Trophoblast cell (in vitro differentiated cells and primary cell): ENCODE results near the gene ARHGEF11.

Experiments used
- DNase-seq, 2 donors: peaks; one replicate each; pipeline ENCODE4 v3.0.0-alpha.2; 2016
- H2AFZ ChIP-seq: 2 replicates; pipeline ENCODE4 v1.6.1; 2013; ENCODE audit warnings: low read length, moderate library complexity, mild to moderate bottlenecking; ENCODE audit not compliant: insufficient read depth, poor library complexity
- H2AK5ac ChIP-seq: 2 replicates; pipeline ENCODE4 v1.6.1; 2013; ENCODE audit warnings: mild to moderate bottlenecking, low read length
- H2BK120ac ChIP-seq: 2 replicates; pipeline ENCODE4 v1.6.1; 2013; ENCODE audit warnings: low read length, mild to moderate bottlenecking, moderate library complexity; ENCODE audit not compliant: insufficient read depth, poor library complexity
- H2BK12ac ChIP-seq: 2 replicates; pipeline ENCODE4 v1.6.1; 2013; ENCODE audit warnings: mild to moderate bottlenecking, low read length, moderate library complexity
- H2BK5ac ChIP-seq: 2 replicates; pipeline ENCODE4 v1.6.1; 2013; ENCODE audit warnings: low read length, low read depth, moderate library complexity, mild to moderate bottlenecking; ENCODE audit not compliant: poor library complexity
- H3K14ac ChIP-seq: 2 replicates; pipeline ENCODE4 v1.6.1; 2013; ENCODE audit warnings: mild to moderate bottlenecking, low read length
- H3K18ac ChIP-seq: 2 replicates; pipeline ENCODE4 v1.6.1; 2013; ENCODE audit warnings: mild to moderate bottlenecking, low read length
- H3K23ac ChIP-seq: 2 replicates; pipeline ENCODE4 v1.6.1; 2013; ENCODE audit warnings: low read length
- H3K27ac ChIP-seq: 2 replicates; pipeline ENCODE4 v1.5.1; 2013; ENCODE audit warnings: low read depth, mild to moderate bottlenecking, inconsistent platforms, low read length, moderate library complexity
- H3K27me3 ChIP-seq: 2 replicates; pipeline ENCODE4 v1.6.1; 2013; ENCODE audit warnings: inconsistent platforms, mild to moderate bottlenecking, low read length, moderate library complexity; ENCODE audit not compliant: insufficient read depth
- H3K36me3 ChIP-seq, 2 experiments: 1 replicate in 1 of 2; 2 replicates in 1 of 2; pipeline ENCODE4 v1.6.1; 2013; ENCODE audit warnings: low read length in 2 of 2, mild to moderate bottlenecking in 2 of 2, moderate library complexity in 1 of 2; ENCODE audit not compliant: insufficient read depth in 2 of 2, control insufficient read depth in 1 of 2
- H3K4ac ChIP-seq: 2 replicates; pipeline ENCODE4 v1.6.1; 2013; ENCODE audit warnings: low read depth, mild to moderate bottlenecking, low read length, moderate library complexity
- H3K4me1 ChIP-seq, 2 experiments: 1 replicate in 1 of 2; 2 replicates in 1 of 2; pipeline ENCODE4 v1.6.1; 2013; ENCODE audit warnings: low read length in 2 of 2, mild to moderate bottlenecking in 2 of 2, moderate library complexity in 1 of 2; ENCODE audit not compliant: insufficient read depth in 2 of 2, control insufficient read depth in 1 of 2
- H3K4me2 ChIP-seq: 2 replicates; pipeline ENCODE4 v1.6.1; 2013; ENCODE audit warnings: inconsistent platforms, mild to moderate bottlenecking, low read length, moderate library complexity
- H3K4me3 ChIP-seq: 2 replicates; pipeline ENCODE4 v1.5.1; 2013; ENCODE audit warnings: mild to moderate bottlenecking, low read depth, low read length, inconsistent platforms
- H3K79me1 ChIP-seq: one replicate; pipeline ENCODE4 v1.6.1; 2013; ENCODE audit warnings: low read length
- H3K79me2 ChIP-seq: 2 replicates; pipeline ENCODE4 v1.6.1; 2013; ENCODE audit warnings: low read length, mild to moderate bottlenecking; ENCODE audit not compliant: control insufficient read depth, insufficient read depth, poor library complexity
- H3K9ac ChIP-seq: 2 replicates; pipeline ENCODE4 v1.6.1; 2013; ENCODE audit warnings: mild to moderate bottlenecking, low read length
- H3K9me3 ChIP-seq: 2 replicates; pipeline ENCODE4 v1.6.1; 2013; ENCODE audit warnings: low read depth, mild to moderate bottlenecking, control low read depth, inconsistent platforms, low read length; ENCODE audit not compliant: insufficient read depth
- H4K12ac ChIP-seq: 2 replicates; pipeline ENCODE4 v1.6.1; 2013; ENCODE audit warnings: low read depth, mild to moderate bottlenecking, low read length, moderate library complexity
- H4K8ac ChIP-seq: 2 replicates; pipeline ENCODE4 v1.6.1; 2013; ENCODE audit warnings: low read depth, mild to moderate bottlenecking, low read length, moderate library complexity
- H4K91ac ChIP-seq: one replicate; pipeline ENCODE4 v1.6.1; 2013; ENCODE audit warnings: low read depth, mild to moderate bottlenecking, low read length, moderate library complexity
- WGBS: extraction: QIAGEN DNeasy Blood & Tissue Kit; methylation state at CpG from one replicate; pipeline ENCODE4 v1.1.7; 2013; ENCODE audit warnings: missing lambda C conversion rate; ENCODE audit not compliant: insufficient read length, insufficient coverage; ENCODE audit errors: extremely low coverage; 5-methylcytosine and 5-hydroxymethylcytosine counted together

The ARHGEF11 gene

GRCh38 chr1:156931974-156932710 is 113.4 kb downstream of the ARHGEF11 start:
- no peak for DNase-seq
- WGBS: no CpG with 5 or more reads among the region's 8 CpGs
- H3K27ac ChIP-seq: no peak overlapping the region
- H2AFZ ChIP-seq: no peak overlapping the region
- no peak overlapping the region for H3K23ac ChIP-seq
- no peaks in the 10 kb centered on the region for H3K79me2 ChIP-seq
- no peak overlapping the region for H3K9ac ChIP-seq
- H4K8ac ChIP-seq: no peak overlapping the region
- H3K4me1 ChIP-seq: peaks cover 4 to 5% of the 10 kb centered on the region in 2 experiments
- no peaks in the 10 kb centered on the region for H3K79me1 ChIP-seq
- no peak overlapping the region for H4K91ac ChIP-seq
- no peak overlapping the region for H2BK12ac ChIP-seq
- H2BK5ac ChIP-seq: no peak overlapping the region
- H4K12ac ChIP-seq: no peak overlapping the region
- no peak overlapping the region for H3K4me3 ChIP-seq
- H3K4ac ChIP-seq: no peak overlapping the region
- H3K14ac ChIP-seq: no peak overlapping the region
- H2BK120ac ChIP-seq: no peak overlapping the region
- peaks cover 14 to 17% of the 10 kb centered on the region in 2 experiments for H3K36me3 ChIP-seq
- no peak overlapping the region for H3K18ac ChIP-seq
- H2AK5ac ChIP-seq: no peak overlapping the region
- no peak overlapping the region for H3K4me2 ChIP-seq
- no peaks in the 10 kb centered on the region for H3K9me3 ChIP-seq
- peaks cover 8% of the 10 kb centered on the region for H3K27me3 ChIP-seq

- Histone ChIP-seq H3K79me2 (no peaks in the 10 kb centered on the region), H3K4me2 (no peak overlapping the region), H3K9ac (no peak overlapping the region), H4K91ac (no peak overlapping the region), H3K23ac (no peak overlapping the region), H3K4me3 (no peak overlapping the region), H3K79me1 (no peaks in the 10 kb centered on the region), H3K36me3 (peaks cover 8 to 10% of the 10 kb centered on the region in 2 experiments), H3K27me3 (peaks cover 14% of the 10 kb centered on the region), H3K18ac (no peak overlapping the region), H3K4me1 (peaks cover 4 to 7% of the 10 kb centered on the region in 2 experiments), H3K4ac (no peak overlapping the region), H2AFZ (no peak overlapping the region), H2BK12ac (no peak overlapping the region), H2AK5ac (no peak overlapping the region), H2BK120ac (no peak overlapping the region), H4K8ac (no peak overlapping the region), H2BK5ac (no peak overlapping the region), H3K27ac (no peak overlapping the region), H4K12ac (no peak overlapping the region), H3K14ac (no peak overlapping the region), H3K9me3 (no peaks in the 10 kb centered on the region)
- no CpG with 5 or more reads among the region's 11 CpGs for whole genome bisulfite sequencing
- no peak for DNase-seq
Measured at GRCh38 chr1:156931211-156931952, 114.2 kb downstream of the ARHGEF11 start.

GRCh38 chr1:156930483-156930882 is 115.1 kb downstream of the ARHGEF11 start:
- Histone ChIP-seq H2AFZ (no peak overlapping the region), H3K27me3 (peaks cover 21% of the 10 kb centered on the region), H3K27ac (no peak overlapping the region), H3K36me3 (peaks cover 2 to 4% of the 10 kb centered on the region in 2 experiments), H2BK120ac (no peak overlapping the region), H3K23ac (no peak overlapping the region), H3K9me3 (no peaks in the 10 kb centered on the region), H3K79me1 (no peaks in the 10 kb centered on the region), H3K18ac (no peak overlapping the region), H3K14ac (no peak overlapping the region), H4K8ac (no peak overlapping the region), H2BK5ac (no peak overlapping the region), H3K4me1 (peaks cover 4 to 7% of the 10 kb centered on the region in 2 experiments), H4K12ac (no peak overlapping the region), H2BK12ac (no peak overlapping the region), H3K79me2 (no peaks in the 10 kb centered on the region), H3K9ac (no peak overlapping the region), H3K4me3 (no peak overlapping the region), H3K4ac (no peak overlapping the region), H3K4me2 (no peak overlapping the region), H4K91ac (no peak overlapping the region), H2AK5ac (no peak overlapping the region)
- WGBS: no CpG with 5 or more reads among the region's 4 CpGs
- DNase-seq: no peak

- H3K4ac ChIP-seq: no peak overlapping the region
- no peak for DNase-seq
- H4K8ac ChIP-seq: no peak overlapping the region
- no peak overlapping the region for H2BK12ac ChIP-seq
- H3K18ac ChIP-seq: no peak overlapping the region
- no peak overlapping the region for H3K4me3 ChIP-seq
- no peak overlapping the region for H4K91ac ChIP-seq
- WGBS: no CpG with 5 or more reads among the region's 6 CpGs
- H3K79me2 ChIP-seq: no peaks in the 10 kb centered on the region
- H3K9me3 ChIP-seq: no peaks in the 10 kb centered on the region
- H3K4me1 ChIP-seq: peaks cover 4 to 7% of the 10 kb centered on the region in 2 experiments
- H3K23ac ChIP-seq: no peak overlapping the region
- peaks cover 0 to 2% of the 10 kb centered on the region in 2 experiments for H3K36me3 ChIP-seq
- no peak overlapping the region for H2AFZ ChIP-seq
- no peak overlapping the region for H2BK5ac ChIP-seq
- H3K9ac ChIP-seq: no peak overlapping the region
- no peak overlapping the region for H2AK5ac ChIP-seq
- H3K27me3 ChIP-seq: peaks cover 29% of the 10 kb centered on the region
- no peak overlapping the region for H3K27ac ChIP-seq
- no peak overlapping the region for H3K14ac ChIP-seq
- H3K4me2 ChIP-seq: no peak overlapping the region
- H3K79me1 ChIP-seq: no peaks in the 10 kb centered on the region
- no peak overlapping the region for H4K12ac ChIP-seq
- H2BK120ac ChIP-seq: no peak overlapping the region
Measured at GRCh38 chr1:156929596-156930238, 115.8 kb downstream of the ARHGEF11 start.
